SK-N-SH (cell line): ENCODE results near the gene AP4B1. TPM values are rescaled to one million over a fixed set of nuclear protein-coding genes. Genes with fewer than 3 reads are reported as not detected.
A peak's percentile ranks its signal among the peaks of the same experiment; 100 is the strongest.

Experiments
- CTCF ChIA-PET: fragments of 300-600, 350-600 bp; formaldehyde crosslinking; extraction: SDS; loops from one replicate; lab custom pipeline; 2021; lab: Yijun Ruan, JAX
- POLR2A ChIA-PET: fragments of 350-600 bp; sonication (Branson Sonifier 250); formaldehyde crosslinking; extraction: SDS; loops from one replicate; lab custom pipeline; 2020; ENCODE audit warnings: antibody characterized with exemption, inconsistent platforms; lab: Yijun Ruan, JAX
- DNase-seq: peaks from one replicate; pipeline ENCODE4 v3.0.0; 2012
- H2AFZ ChIP-seq: fragments of 200-600 bp; sonication (generic); 2 replicates; pipeline ENCODE4 v1.8.1; 2016; ENCODE audit warnings: antibody characterized with exemption, mild to moderate bottlenecking, low read depth
- H3F3A ChIP-seq: fragments of 200-600 bp; sonication (generic); replicated peaks from 2 replicates; pipeline ENCODE3; 2016; ENCODE audit warnings: antibody characterized with exemption, mild to moderate bottlenecking; ENCODE audit not compliant: insufficient read depth
- H3K27ac ChIP-seq, 2 experiments: fragments of 200-500 bp in 1 of 2; fragments of 200-600 bp in 1 of 2; sonication (Bioruptor generic) in 1 of 2; sonication (generic), shearing (Covaris generic) in 1 of 2; 2 replicates each; pipeline versions ENCODE4 v1.5.1 to v1.6.1; 2014 to 2016; ENCODE audit warnings: low read depth in 2 of 2, inconsistent platforms in 1 of 2, low read length in 1 of 2, mild to moderate bottlenecking in 1 of 2, mixed read lengths in 1 of 2
- H3K27me3 ChIP-seq: fragments of 200-600 bp; sonication (generic), shearing (Covaris generic); 2 replicates; pipeline ENCODE4 v1.6.1; 2016; ENCODE audit warnings: mixed run types; ENCODE audit not compliant: insufficient read depth
- H3K36me3 ChIP-seq, 2 experiments: fragments of 200-500 bp in 1 of 2; fragments of 200-600 bp in 1 of 2; sonication (Bioruptor generic) in 1 of 2; sonication (generic) in 1 of 2; replicated peaks in 1 of 2; 2 replicates each; pipeline versions ENCODE3 to v1.5.1; 2014 to 2016; ENCODE audit warnings: low read length in 1 of 2, mild to moderate bottlenecking in 1 of 2; ENCODE audit not compliant: insufficient read depth in 2 of 2, control insufficient read depth in 1 of 2
- H3K4me1 ChIP-seq, 2 experiments: fragments of 200-500 bp in 1 of 2; fragments of 200-600 bp in 1 of 2; sonication (Bioruptor generic) in 1 of 2; sonication (generic), shearing (Covaris generic) in 1 of 2; 2 replicates each; pipeline versions ENCODE4 v1.5.1 to v1.6.1; 2014 to 2016; ENCODE audit warnings: low read depth in 1 of 2, low read length in 1 of 2, mixed run types in 1 of 2; ENCODE audit not compliant: insufficient read depth in 2 of 2, control insufficient read depth in 1 of 2
- H3K4me2 ChIP-seq: fragments of 200-600 bp; sonication (generic), shearing (Covaris generic); 2 replicates; pipeline ENCODE4 v1.6.1; 2017; ENCODE audit warnings: mixed run types
- H3K4me3 ChIP-seq, 2 experiments: fragments of 200-500 bp in 1 of 2; fragments of 200-600 bp in 1 of 2; sonication (Bioruptor generic) in 1 of 2; sonication (generic), shearing (Covaris generic) in 1 of 2; 2 replicates each; pipeline versions ENCODE4 v1.5.1 to v1.8.1; 2014 to 2016; ENCODE audit warnings: low read depth in 2 of 2, inconsistent platforms in 1 of 2, low read length in 1 of 2, mild to moderate bottlenecking in 1 of 2, mixed read lengths in 1 of 2, moderate library complexity in 1 of 2
- H3K79me2 ChIP-seq: fragments of 200-600 bp; sonication (generic); 2 replicates; pipeline ENCODE4 v1.8.1; 2017; ENCODE audit warnings: mild to moderate bottlenecking; ENCODE audit not compliant: insufficient read depth
- H3K9ac ChIP-seq: fragments of 200-600 bp; sonication (generic); 2 replicates; pipeline ENCODE4 v1.6.1; 2017; ENCODE audit warnings: mixed run types
- H3K9me2 ChIP-seq: fragments of 200-600 bp; sonication (generic); 2 replicates; pipeline ENCODE4 v1.6.1; 2017; ENCODE audit warnings: mixed run types
- H3K9me3 ChIP-seq: fragments of 200-600 bp; sonication (generic); 2 replicates; pipeline ENCODE4 v1.6.1; 2017; ENCODE audit warnings: mixed run types, mild to moderate bottlenecking, moderate library complexity
- H4K20me1 ChIP-seq: fragments of 200-600 bp; sonication (generic); 2 replicates; pipeline ENCODE4 v1.6.1; 2017; ENCODE audit warnings: mild to moderate bottlenecking, mixed run types; ENCODE audit not compliant: insufficient read depth
- CHD2 ChIP-seq: fragments of 150-350 bp; IDR thresholded peaks from 2 replicates; pipeline ENCODE4 v1.6.1; 2018; ENCODE audit warnings: low read length; ENCODE audit not compliant: partially characterized antibody
- ELF1 ChIP-seq: IDR thresholded peaks from 2 replicates; pipeline ENCODE4 v1.4.0; 2012
- EP300 ChIP-seq, 2 experiments: IDR thresholded peaks; 2 replicates each; pipeline versions ENCODE4 v1.4.0 to v1.6.1; 2012; ENCODE audit warnings: borderline replicate concordance in 1 of 2, low read depth in 1 of 2, low read length in 1 of 2
- EZH2phosphoT487 ChIP-seq: fragments of 200-600 bp; sonication (generic); IDR thresholded peaks from 2 replicates; pipeline ENCODE4 v1.6.1; 2017; ENCODE audit warnings: low read depth, mixed run types, mild to moderate bottlenecking, antibody characterized with exemption, moderate library complexity, borderline replicate concordance
- FOXJ3 ChIP-seq: sonication (generic); formaldehyde crosslinking; IDR thresholded peaks from 2 replicates; pipeline ENCODE4 v1.5.1; 2020; ENCODE audit warnings: mild to moderate bottlenecking, missing genetic modification reagents
- FOXM1 ChIP-seq: IDR thresholded peaks from 2 replicates; pipeline ENCODE4 v1.4.0; 2012; ENCODE audit warnings: low read depth, mild to moderate bottlenecking
- GATA2 ChIP-seq: sonication (generic); formaldehyde crosslinking; IDR thresholded peaks from 2 replicates; pipeline ENCODE4 v1.5.0; 2020; ENCODE audit warnings: mild to moderate bottlenecking, missing genetic modification reagents
- MEF2A ChIP-seq: IDR thresholded peaks from 2 replicates; pipeline ENCODE4 v1.4.0; 2012; ENCODE audit warnings: low read depth, borderline replicate concordance
- NFIC ChIP-seq: IDR thresholded peaks from 2 replicates; pipeline ENCODE4 v1.4.0; 2012; ENCODE audit warnings: borderline replicate concordance
- NRF1 ChIP-seq: IDR thresholded peaks from 2 replicates; pipeline ENCODE4 v1.6.1; 2012; ENCODE audit warnings: low read depth, mild to moderate bottlenecking, low read length
- POLR2AphosphoS5 ChIP-seq: IDR thresholded peaks from 2 replicates; pipeline ENCODE4 v1.6.1; 2012; ENCODE audit warnings: low read depth, low read length
- TCF12 ChIP-seq: IDR thresholded peaks from 2 replicates; pipeline ENCODE4 v1.4.0; 2012
- TEAD4 ChIP-seq: IDR thresholded peaks from 2 replicates; pipeline ENCODE4 v1.4.0; 2012; ENCODE audit warnings: mild to moderate bottlenecking, borderline replicate concordance; ENCODE audit not compliant: insufficient read depth
- YY1 ChIP-seq: IDR thresholded peaks from 2 replicates; pipeline ENCODE4 v1.4.0; 2012; ENCODE audit warnings: low read depth, mild to moderate bottlenecking
- ZBTB33 ChIP-seq: IDR thresholded peaks from 2 replicates; pipeline ENCODE4 v1.4.0; 2012; ENCODE audit warnings: low read depth, borderline replicate concordance
- polyA plus RNA-seq, 3 experiments: library from polyadenylated mRNA; depleted of rRNA; stranded (reverse); fragments of >200 nt; gene quantifications; 2 replicates each; pipeline ENCODE4 v1.2.3, GENCODE V29; 2012
- TF ChIP-seq, protein P1 (sequence below): IDR thresholded peaks from 2 replicates; pipeline ENCODE4 v1.6.1; 2012; ENCODE audit warnings: mild to moderate bottlenecking, low read depth, low read length, moderate library complexity
- TF ChIP-seq, protein P2 (sequence below): fragments of 150-350 bp; IDR thresholded peaks from 2 replicates; pipeline ENCODE4 v1.6.1; 2017; ENCODE audit warnings: antibody characterized with exemption, low read length, low read depth, borderline replicate concordance

Gene AP4B1
- polyA plus RNA-seq, 1 of the 3 experiments (the other 2 are of a cell fraction) = 11.5 TPM

- H3K4me1 ChIP-seq = peaks cover 0 to 16% of the 10 kb centered on the region in 2 experiments; a peak in 1 of 4 replicates
- ChIA-PET POLR2A (no interaction called here), CTCF (no interaction called here)
- no peak overlapping the region for H3K27ac ChIP-seq
- H3K79me2 ChIP-seq = no peaks in the 10 kb centered on the region
- no peaks in the 10 kb centered on the region for H3K27me3 ChIP-seq
- H3K36me3 ChIP-seq = no peaks in the 10 kb centered on the region
- H3K9ac ChIP-seq = no peak overlapping the region
- no peaks in the 10 kb centered on the region for H3F3A ChIP-seq
- H3K9me3 ChIP-seq = no peaks in the 10 kb centered on the region
- no peaks in the 10 kb centered on the region for H3K9me2 ChIP-seq
- no peaks in the 10 kb centered on the region for H4K20me1 ChIP-seq
- TF ChIP-seq EP300 (IDR thresholded peaks at IDR 0.05; ENCODE audit: borderline replicate concordance in 1 of 2, low read depth in 1 of 2, low read length in 1 of 2) (no peak), FOXM1 (no peak), ZBTB33 (no peak), POLR2AphosphoS5 (no peak), MEF2A (no peak), TCF12 (no peak), ELF1 (no peak), EZH2phosphoT487 (no peak), FOXJ3 (no peak), NRF1 (no peak), CHD2 (no peak), YY1 (no peak), NFIC (no peak), GATA2 (CRISPR knock-in tag) (no peak), TEAD4 (no peak)
- TF ChIP-seq, protein P1, sequence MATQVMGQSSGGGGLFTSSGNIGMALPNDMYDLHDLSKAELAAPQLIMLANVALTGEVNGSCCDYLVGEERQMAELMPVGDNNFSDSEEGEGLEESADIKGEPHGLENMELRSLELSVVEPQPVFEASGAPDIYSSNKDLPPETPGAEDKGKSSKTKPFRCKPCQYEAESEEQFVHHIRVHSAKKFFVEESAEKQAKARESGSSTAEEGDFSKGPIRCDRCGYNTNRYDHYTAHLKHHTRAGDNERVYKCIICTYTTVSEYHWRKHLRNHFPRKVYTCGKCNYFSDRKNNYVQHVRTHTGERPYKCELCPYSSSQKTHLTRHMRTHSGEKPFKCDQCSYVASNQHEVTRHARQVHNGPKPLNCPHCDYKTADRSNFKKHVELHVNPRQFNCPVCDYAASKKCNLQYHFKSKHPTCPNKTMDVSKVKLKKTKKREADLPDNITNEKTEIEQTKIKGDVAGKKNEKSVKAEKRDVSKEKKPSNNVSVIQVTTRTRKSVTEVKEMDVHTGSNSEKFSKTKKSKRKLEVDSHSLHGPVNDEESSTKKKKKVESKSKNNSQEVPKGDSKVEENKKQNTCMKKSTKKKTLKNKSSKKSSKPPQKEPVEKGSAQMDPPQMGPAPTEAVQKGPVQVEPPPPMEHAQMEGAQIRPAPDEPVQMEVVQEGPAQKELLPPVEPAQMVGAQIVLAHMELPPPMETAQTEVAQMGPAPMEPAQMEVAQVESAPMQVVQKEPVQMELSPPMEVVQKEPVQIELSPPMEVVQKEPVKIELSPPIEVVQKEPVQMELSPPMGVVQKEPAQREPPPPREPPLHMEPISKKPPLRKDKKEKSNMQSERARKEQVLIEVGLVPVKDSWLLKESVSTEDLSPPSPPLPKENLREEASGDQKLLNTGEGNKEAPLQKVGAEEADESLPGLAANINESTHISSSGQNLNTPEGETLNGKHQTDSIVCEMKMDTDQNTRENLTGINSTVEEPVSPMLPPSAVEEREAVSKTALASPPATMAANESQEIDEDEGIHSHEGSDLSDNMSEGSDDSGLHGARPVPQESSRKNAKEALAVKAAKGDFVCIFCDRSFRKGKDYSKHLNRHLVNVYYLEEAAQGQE = no peak
- TF ChIP-seq, protein P2, sequence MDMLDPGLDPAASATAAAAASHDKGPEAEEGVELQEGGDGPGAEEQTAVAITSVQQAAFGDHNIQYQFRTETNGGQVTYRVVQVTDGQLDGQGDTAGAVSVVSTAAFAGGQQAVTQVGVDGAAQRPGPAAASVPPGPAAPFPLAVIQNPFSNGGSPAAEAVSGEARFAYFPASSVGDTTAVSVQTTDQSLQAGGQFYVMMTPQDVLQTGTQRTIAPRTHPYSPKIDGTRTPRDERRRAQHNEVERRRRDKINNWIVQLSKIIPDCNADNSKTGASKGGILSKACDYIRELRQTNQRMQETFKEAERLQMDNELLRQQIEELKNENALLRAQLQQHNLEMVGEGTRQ = no peak
- no peak for DNase-seq
- no peak overlapping the region for H3K4me3 ChIP-seq
- H2AFZ ChIP-seq = peak overlapping the region; percentile 53
- H3K4me2 ChIP-seq = peak overlapping the region; percentile 26; the same call in 1 of the 2 replicates
Measured at GRCh38 chr1:113872219-113872935, 32.2 kb downstream of the AP4B1 start.
